ENCODE data around the gene DNAJA3.

DNAJA3 gene

DNA sequence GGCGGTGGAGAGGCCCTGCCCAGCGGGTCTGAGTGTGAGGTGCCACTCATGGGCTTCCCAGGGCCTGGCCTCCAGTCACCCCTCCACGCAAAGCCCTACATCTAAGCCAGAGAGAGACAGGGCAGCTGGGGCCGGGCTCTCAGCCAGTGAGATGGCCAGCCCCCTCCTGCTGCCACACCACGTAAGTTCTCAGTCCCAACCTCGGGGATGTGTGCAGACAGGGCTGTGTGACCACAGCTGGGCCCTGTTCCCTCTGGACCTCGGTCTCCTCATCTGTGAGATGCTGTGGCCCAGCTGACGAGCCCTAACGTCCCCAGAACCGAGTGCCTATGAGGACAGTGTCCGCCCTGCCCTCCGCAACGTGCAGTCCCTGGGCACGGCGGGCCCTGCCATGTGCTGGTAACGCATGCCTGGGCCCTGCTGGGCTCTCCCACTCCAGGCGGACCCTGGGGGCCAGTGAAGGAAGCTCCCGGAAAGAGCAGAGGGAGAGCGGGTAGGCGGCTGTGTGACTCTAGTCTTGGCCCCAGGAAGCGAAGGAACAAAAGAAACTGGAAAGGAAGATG, 42.8 kb upstream of the DNAJA3 start:
- no peak overlapping the region for H3K27ac ChIP-seq (ENCODE audit: low read length)
- H2AFZ ChIP-seq (ENCODE audit: low read length) = no peak overlapping the region
- TF ChIP-seq, protein P1, sequence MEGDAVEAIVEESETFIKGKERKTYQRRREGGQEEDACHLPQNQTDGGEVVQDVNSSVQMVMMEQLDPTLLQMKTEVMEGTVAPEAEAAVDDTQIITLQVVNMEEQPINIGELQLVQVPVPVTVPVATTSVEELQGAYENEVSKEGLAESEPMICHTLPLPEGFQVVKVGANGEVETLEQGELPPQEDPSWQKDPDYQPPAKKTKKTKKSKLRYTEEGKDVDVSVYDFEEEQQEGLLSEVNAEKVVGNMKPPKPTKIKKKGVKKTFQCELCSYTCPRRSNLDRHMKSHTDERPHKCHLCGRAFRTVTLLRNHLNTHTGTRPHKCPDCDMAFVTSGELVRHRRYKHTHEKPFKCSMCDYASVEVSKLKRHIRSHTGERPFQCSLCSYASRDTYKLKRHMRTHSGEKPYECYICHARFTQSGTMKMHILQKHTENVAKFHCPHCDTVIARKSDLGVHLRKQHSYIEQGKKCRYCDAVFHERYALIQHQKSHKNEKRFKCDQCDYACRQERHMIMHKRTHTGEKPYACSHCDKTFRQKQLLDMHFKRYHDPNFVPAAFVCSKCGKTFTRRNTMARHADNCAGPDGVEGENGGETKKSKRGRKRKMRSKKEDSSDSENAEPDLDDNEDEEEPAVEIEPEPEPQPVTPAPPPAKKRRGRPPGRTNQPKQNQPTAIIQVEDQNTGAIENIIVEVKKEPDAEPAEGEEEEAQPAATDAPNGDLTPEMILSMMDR (IDR thresholded peaks at IDR 0.05; ENCODE audit: low read length) = no peak
- no peak for TF ChIP-seq EZH2phosphoT487 (IDR thresholded peaks at IDR 0.05; ENCODE audit: low read length)
- no peak for TF ChIP-seq EZH2 (optimal IDR thresholded peaks at IDR 0.05; ENCODE audit: low read depth, low read length)
- peaks cover 3% of the 10 kb centered on the region; the same call in 1 of the 2 replicates for H3K36me3 ChIP-seq (replicated peaks; ENCODE audit: insufficient read depth, low read length)
- no peaks in the 10 kb centered on the region for H4K20me1 ChIP-seq (ENCODE audit: insufficient read depth, low read length)
- no peaks in the 10 kb centered on the region for H3K27me3 ChIP-seq (replicated peaks; ENCODE audit: insufficient read depth, low read length)
- H3K4me1 ChIP-seq (ENCODE audit: low read length) = no peaks in the 10 kb centered on the region
- no peaks in the 10 kb centered on the region; the same call in 1 of the 2 replicates for H3K79me2 ChIP-seq (ENCODE audit: low read length)
- no peaks in the 10 kb centered on the region for H3K9me2 ChIP-seq (replicated peaks; ENCODE audit: insufficient read depth, low read length)
- no peak overlapping the region for H3K4me3 ChIP-seq (ENCODE audit: low read length)
- no peak overlapping the region for H3K4me2 ChIP-seq (ENCODE audit: low read depth, low read length)
- no peaks in the 10 kb centered on the region for H3F3A ChIP-seq (ENCODE audit: insufficient read depth, low read length)
- no peaks in the 10 kb centered on the region for H3K9me3 ChIP-seq (replicated peaks; ENCODE audit: insufficient read depth, low read length)
- no peak overlapping the region for H3K9ac ChIP-seq (ENCODE audit: low read length)
- DNase-seq = no peak

GRCh38 chr16:4383591-4384444, 41.9 kb upstream of the DNAJA3 start:
- TF ChIP-seq EZH2phosphoT487 (IDR thresholded peaks at IDR 0.05; ENCODE audit: low read length) (no peak), EZH2 (optimal IDR thresholded peaks at IDR 0.05; ENCODE audit: low read depth, low read length) (no peak)
- TF ChIP-seq, protein P1 (IDR thresholded peaks at IDR 0.05; ENCODE audit: low read length) = no peak
- no peak overlapping the region for H2AFZ ChIP-seq (ENCODE audit: low read length)
- H3F3A ChIP-seq (ENCODE audit: insufficient read depth, low read length) = no peaks in the 10 kb centered on the region
- H3K4me1 ChIP-seq (ENCODE audit: low read length) = no peaks in the 10 kb centered on the region
- peaks cover 3% of the 10 kb centered on the region; the same call in 1 of the 2 replicates for H3K36me3 ChIP-seq (replicated peaks; ENCODE audit: insufficient read depth, low read length)
- DNase-seq = no peak
- no peaks in the 10 kb centered on the region for H4K20me1 ChIP-seq (ENCODE audit: insufficient read depth, low read length)
- no peaks in the 10 kb centered on the region; the same call in 1 of the 2 replicates for H3K79me2 ChIP-seq (ENCODE audit: low read length)
- H3K27me3 ChIP-seq (replicated peaks; ENCODE audit: insufficient read depth, low read length) = no peaks in the 10 kb centered on the region
- H3K9me3 ChIP-seq (replicated peaks; ENCODE audit: insufficient read depth, low read length) = no peaks in the 10 kb centered on the region
- no peak overlapping the region for H3K4me2 ChIP-seq (ENCODE audit: low read depth, low read length)
- no peak overlapping the region for H3K9ac ChIP-seq (ENCODE audit: low read length)
- no peak overlapping the region for H3K27ac ChIP-seq (ENCODE audit: low read length)
- no peaks in the 10 kb centered on the region for H3K9me2 ChIP-seq (replicated peaks; ENCODE audit: insufficient read depth, low read length)
- no peak overlapping the region for H3K4me3 ChIP-seq (ENCODE audit: low read length)

GRCh38 chr16:4384509-4384942, 41.1 kb upstream of the DNAJA3 start:
- no peaks in the 10 kb centered on the region for H4K20me1 ChIP-seq (ENCODE audit: insufficient read depth, low read length)
- H3K27me3 ChIP-seq (replicated peaks; ENCODE audit: insufficient read depth, low read length) = no peaks in the 10 kb centered on the region
- H2AFZ ChIP-seq (ENCODE audit: low read length) = no peak overlapping the region
- no peak overlapping the region for H3K27ac ChIP-seq (ENCODE audit: low read length)
- no peaks in the 10 kb centered on the region for H3K4me1 ChIP-seq (ENCODE audit: low read length)
- no peak overlapping the region for H3K4me2 ChIP-seq (ENCODE audit: low read depth, low read length)
- no peaks in the 10 kb centered on the region for H3F3A ChIP-seq (ENCODE audit: insufficient read depth, low read length)
- TF ChIP-seq EZH2 (optimal IDR thresholded peaks at IDR 0.05; ENCODE audit: low read depth, low read length) = no peak
- no peak for TF ChIP-seq EZH2phosphoT487 (IDR thresholded peaks at IDR 0.05; ENCODE audit: low read length)
- TF ChIP-seq, protein P1 (IDR thresholded peaks at IDR 0.05; ENCODE audit: low read length) = no peak
- H3K79me2 ChIP-seq (ENCODE audit: low read length) = peaks cover under 1% of the 10 kb centered on the region; the same call in 1 of the 2 replicates
- H3K36me3 ChIP-seq (replicated peaks; ENCODE audit: insufficient read depth, low read length) = peaks cover 3% of the 10 kb centered on the region; the same call in 1 of the 2 replicates
- no peaks in the 10 kb centered on the region for H3K9me2 ChIP-seq (replicated peaks; ENCODE audit: insufficient read depth, low read length)
- H3K4me3 ChIP-seq (ENCODE audit: low read length) = no peak overlapping the region
- no peak for DNase-seq
- no peaks in the 10 kb centered on the region for H3K9me3 ChIP-seq (replicated peaks; ENCODE audit: insufficient read depth, low read length)
- no peak overlapping the region for H3K9ac ChIP-seq (ENCODE audit: low read length)

Measured in MM.1S (cell line).